Endothelial cell of umbilical vein (primary cell): ENCODE measurements around the gene WARS2. TPM values are rescaled to one million over a fixed set of nuclear protein-coding genes. Genes with fewer than 3 reads are reported as not detected.

ENCODE experiments used
- BruUV-seq: library from RNA; stranded (reverse); fragments of 400-500 nt; replicated peaks from 2 replicates; lab custom pipeline; 2021; lab: Mats Ljungman, UMichigan
- CTCF ChIA-PET: fragments of 300-600, 350-600 bp; sonication (Branson Sonifier 250); formaldehyde crosslinking; loops from one replicate; lab custom pipeline; 2021; ENCODE audit warnings: antibody characterized with exemption, inconsistent platforms; lab: Charles Lee
- POLR2A ChIA-PET: fragments of 300-600, 350-600 bp; sonication (Branson Sonifier 250); formaldehyde crosslinking; loops from one replicate; lab custom pipeline; 2021; ENCODE audit warnings: antibody characterized with exemption, inconsistent platforms; lab: Charles Lee
- DNase-seq: peaks from one replicate; pipeline ENCODE4 v3.0.0-alpha.2; 2011; ENCODE audit warnings: low read depth, low spot score
- FAIRE-seq: peaks from 2 replicates; lab custom pipeline; 2011; peaks lifted over from hg19 to GRCh38; lab: Jason Lieb, UNC
- H2AFZ ChIP-seq: 2 replicates; pipeline ENCODE4 v1.6.0; 2012; ENCODE audit warnings: low read depth, low read length, control low read depth, inconsistent platforms
- H3K27ac ChIP-seq: 2 replicates; pipeline ENCODE4 v1.5.1; 2011; ENCODE audit warnings: low read depth, mild to moderate bottlenecking, control low read depth, low read length, moderate library complexity; ENCODE audit not compliant: insufficient read depth
- H3K27me3 ChIP-seq, 2 experiments: 2 replicates each; pipeline versions ENCODE4 v1.6.0 to v1.6.1; 2011; ENCODE audit warnings: low read length in 2 of 2, mixed read lengths in 1 of 2; ENCODE audit not compliant: control insufficient read depth in 2 of 2, insufficient read depth in 2 of 2
- H3K36me3 ChIP-seq, 2 experiments: 2 replicates in 1 of 2; 3 replicates in 1 of 2; pipeline ENCODE4 v1.5.1; 2011; ENCODE audit warnings: low read length in 2 of 2, mild to moderate bottlenecking in 1 of 2, moderate library complexity in 1 of 2; ENCODE audit not compliant: control insufficient read depth in 2 of 2, insufficient read depth in 2 of 2; ENCODE audit errors: extremely low read depth in 1 of 2
- H3K4me1 ChIP-seq: 3 replicates; pipeline ENCODE4 v1.5.1; 2011; ENCODE audit warnings: mild to moderate bottlenecking, low read length; ENCODE audit not compliant: control insufficient read depth, insufficient read depth; ENCODE audit errors: extremely low read depth
- H3K4me2 ChIP-seq: 2 replicates; pipeline ENCODE4 v1.6.1; 2011; ENCODE audit warnings: low read length, control low read depth, mixed read lengths; ENCODE audit not compliant: insufficient read depth
- H3K4me3 ChIP-seq, 3 experiments: fragments of 200-600 bp in 1 of 3; sonication (generic), shearing (Covaris generic) in 1 of 3; replicated peaks in 1 of 3; 2 replicates each; pipeline ENCODE4 v1.5.1; 2011 to 2016; ENCODE audit warnings: control low read depth in 3 of 3, low read length in 3 of 3, mild to moderate bottlenecking in 2 of 3, inconsistent platforms in 1 of 3, low read depth in 1 of 3, moderate library complexity in 1 of 3; ENCODE audit not compliant: insufficient read depth in 1 of 3
- H3K79me2 ChIP-seq: 2 replicates; pipeline ENCODE4 v1.6.0; 2012; ENCODE audit warnings: low read length, inconsistent platforms; ENCODE audit not compliant: control insufficient read depth, insufficient read depth
- H3K9ac ChIP-seq: replicated peaks from 2 replicates; pipeline ENCODE3; 2011; ENCODE audit warnings: low read length, control low read depth; ENCODE audit not compliant: insufficient read depth; ENCODE audit errors: extremely low read depth
- H3K9me1 ChIP-seq: replicated peaks from 3 replicates; pipeline ENCODE4 v1.6.0; 2011; ENCODE audit warnings: mild to moderate bottlenecking, low read length; ENCODE audit not compliant: control insufficient read depth, insufficient read depth; ENCODE audit errors: extremely low read depth
- H3K9me3 ChIP-seq: replicated peaks from 2 replicates; pipeline ENCODE4 v1.5.1; 2012; ENCODE audit warnings: low read length, inconsistent platforms; ENCODE audit not compliant: control insufficient read depth, insufficient read depth
- H4K20me1 ChIP-seq: replicated peaks from 2 replicates; pipeline ENCODE3; 2011; ENCODE audit warnings: mild to moderate bottlenecking, low read length; ENCODE audit not compliant: control insufficient read depth, insufficient read depth; ENCODE audit errors: extremely low read depth
- EZH2 ChIP-seq: IDR thresholded peaks from 2 replicates; pipeline ENCODE4 v1.6.1; 2012; ENCODE audit warnings: borderline replicate concordance, low read depth, mild to moderate bottlenecking, moderate library complexity, low read length, inconsistent platforms; ENCODE audit not compliant: severe bottlenecking
- FOS ChIP-seq: IDR thresholded peaks from 2 replicates; pipeline ENCODE4 v1.6.1; 2011; ENCODE audit warnings: mild to moderate bottlenecking, low read length, moderate library complexity, borderline replicate concordance; ENCODE audit not compliant: insufficient read depth
- GATA2 ChIP-seq: IDR thresholded peaks from 2 replicates; pipeline ENCODE4 v1.7.0; 2011; ENCODE audit warnings: low read depth, mild to moderate bottlenecking, moderate library complexity, mixed read lengths, low read length; ENCODE audit not compliant: insufficient read length, insufficient read depth
- JUN ChIP-seq: IDR thresholded peaks from 2 replicates; pipeline ENCODE4 v1.6.1; 2011; ENCODE audit warnings: borderline replicate concordance, low read depth; ENCODE audit not compliant: insufficient read length, insufficient read depth
- MYC ChIP-seq: IDR thresholded peaks from one replicate; pipeline ENCODE4 v1.6.1; 2011; ENCODE audit warnings: mild to moderate bottlenecking, low read depth, low read length
- POLR2A ChIP-seq: IDR thresholded peaks from 2 replicates; pipeline ENCODE4 v1.6.1; 2012; ENCODE audit warnings: low read depth, mild to moderate bottlenecking, control low read depth, low read length
- POLR2AphosphoS5 ChIP-seq: IDR thresholded peaks from 2 replicates; pipeline ENCODE4 v1.6.1; 2012; ENCODE audit warnings: low read depth, mild to moderate bottlenecking, control low read depth, low read length, moderate library complexity; ENCODE audit not compliant: insufficient read depth
- dilution Hi-C: fragments of 300-500 bp; cut with MboI; formaldehyde crosslinking; loops from one replicate; pipeline ENCODE4 v1.15.0; 2019; ENCODE audit warnings: low sequenced_read_pairs; ENCODE audit not compliant: extremely low pct_ligation_motif_present
- intact Hi-C: fragments of 100-400 bp; cut with micrococcal nuclease; formaldehyde crosslinking; loops from one replicate; pipeline ENCODE4 v1.10.0; 2022
- polyA plus RNA-seq, 4 experiments: library from polyadenylated mRNA; depleted of rRNA in 3 of 4; stranded (reverse) in 3 of 4; unstranded in 1 of 4; fragments of >200 nt; gene quantifications; 2 replicates each; pipeline versions ENCODE4 v1.2.1 to v1.2.3, GENCODE V29; 2011 to 2012; ENCODE audit warnings: missing spikeins in 1 of 4
- total RNA-seq: library from RNA; stranded (reverse); gene quantifications from 2 replicates; pipeline ENCODE4 v1.2.3, GENCODE V29; 2021
- TF ChIP-seq, protein P1 (sequence below), 2 donors: IDR thresholded peaks; 1 replicate in 1 of 2; 2 replicates in 1 of 2; pipeline ENCODE4 v1.5.1; 2011; ENCODE audit warnings: low read length in 2 of 2, mild to moderate bottlenecking in 2 of 2, moderate library complexity in 2 of 2, control low read depth in 1 of 2, inconsistent platforms in 1 of 2, low read depth in 1 of 2; ENCODE audit not compliant: insufficient read depth in 1 of 2; ENCODE audit errors: extremely low read depth in 1 of 2
- TF ChIP-seq, protein P2 (sequence below): IDR thresholded peaks from 2 replicates; pipeline ENCODE4 v1.6.1; 2011; ENCODE audit not compliant: insufficient read depth, insufficient read length

The WARS2 gene
- total and polyA plus RNA-seq, 2 donors (not counting 3 experiments of a cell fraction or from before 2014, with no cell fraction given) = 5.9 to 11.8 TPM

GRCh38 chr1:119143706-119144105 lies 3.3 kb upstream of the WARS2 start:
- DNase-seq (no peak), FAIRE-seq (no peak)
- H3K9me3 ChIP-seq = no peaks in the 10 kb centered on the region
- no peaks in the 10 kb centered on the region for H3K9me1 ChIP-seq
- no peaks in the 10 kb centered on the region for H4K20me1 ChIP-seq
- H3K27ac ChIP-seq = no peak overlapping the region
- H3K9ac ChIP-seq = no peak overlapping the region
- no peaks in the 10 kb centered on the region for H3K36me3 ChIP-seq
- dilution Hi-C loops (no loop called here), intact Hi-C loops (loop anchor here (5.0 kb wide), 2 partner anchors 141 to 1321 kb away; no protein-coding TSS in a partner anchor)
- no TSS peak for BruUV-seq
- ChIA-PET CTCF (no interaction called here), POLR2A (no interaction called here)
- no peaks in the 10 kb centered on the region for H3K27me3 ChIP-seq
- H3K4me2 ChIP-seq = no peak overlapping the region
- H3K79me2 ChIP-seq = no peaks in the 10 kb centered on the region
- peaks cover 13% of the 10 kb centered on the region for H3K4me1 ChIP-seq
- H2AFZ ChIP-seq = no peak overlapping the region
- H3K4me3 ChIP-seq = no peak overlapping the region
- TF ChIP-seq, protein P1, sequence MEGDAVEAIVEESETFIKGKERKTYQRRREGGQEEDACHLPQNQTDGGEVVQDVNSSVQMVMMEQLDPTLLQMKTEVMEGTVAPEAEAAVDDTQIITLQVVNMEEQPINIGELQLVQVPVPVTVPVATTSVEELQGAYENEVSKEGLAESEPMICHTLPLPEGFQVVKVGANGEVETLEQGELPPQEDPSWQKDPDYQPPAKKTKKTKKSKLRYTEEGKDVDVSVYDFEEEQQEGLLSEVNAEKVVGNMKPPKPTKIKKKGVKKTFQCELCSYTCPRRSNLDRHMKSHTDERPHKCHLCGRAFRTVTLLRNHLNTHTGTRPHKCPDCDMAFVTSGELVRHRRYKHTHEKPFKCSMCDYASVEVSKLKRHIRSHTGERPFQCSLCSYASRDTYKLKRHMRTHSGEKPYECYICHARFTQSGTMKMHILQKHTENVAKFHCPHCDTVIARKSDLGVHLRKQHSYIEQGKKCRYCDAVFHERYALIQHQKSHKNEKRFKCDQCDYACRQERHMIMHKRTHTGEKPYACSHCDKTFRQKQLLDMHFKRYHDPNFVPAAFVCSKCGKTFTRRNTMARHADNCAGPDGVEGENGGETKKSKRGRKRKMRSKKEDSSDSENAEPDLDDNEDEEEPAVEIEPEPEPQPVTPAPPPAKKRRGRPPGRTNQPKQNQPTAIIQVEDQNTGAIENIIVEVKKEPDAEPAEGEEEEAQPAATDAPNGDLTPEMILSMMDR (IDR thresholded peaks at IDR 0.05; ENCODE audit: extremely low read depth in 1 of 2, insufficient read depth in 1 of 2, low read depth in 1 of 2, low read length in 2 of 2) = no peak
- TF ChIP-seq JUN = no peak
- no peak for TF ChIP-seq FOS
- TF ChIP-seq POLR2AphosphoS5 = no peak
- TF ChIP-seq POLR2A = no peak
- TF ChIP-seq, protein P2, sequence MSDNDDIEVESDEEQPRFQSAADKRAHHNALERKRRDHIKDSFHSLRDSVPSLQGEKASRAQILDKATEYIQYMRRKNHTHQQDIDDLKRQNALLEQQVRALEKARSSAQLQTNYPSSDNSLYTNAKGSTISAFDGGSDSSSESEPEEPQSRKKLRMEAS = no peak
- TF ChIP-seq MYC = no peak
- no peak for TF ChIP-seq GATA2
- TF ChIP-seq EZH2 = no peak
